Neural progenitor cell (in vitro differentiated cells): Measurements from ENCODE around the gene RPL29. TPM values are rescaled to one million over a fixed set of nuclear protein-coding genes. Genes with fewer than 3 reads are reported as not detected.

Source experiments
- DNase-seq: peaks from one replicate; pipeline ENCODE4 v3.0.0-alpha.2; 2016; ENCODE audit warnings: low spot score
- H2AFZ ChIP-seq: fragments of 200-600 bp; sonication (generic); replicated peaks from 2 replicates; pipeline ENCODE4 v1.6.1; 2016; ENCODE audit warnings: antibody characterized with exemption
- H3F3A ChIP-seq: fragments of 200-600 bp; sonication (generic); 2 replicates; pipeline ENCODE4 v1.6.1; 2016; ENCODE audit warnings: antibody characterized with exemption, low read depth
- H3K27ac ChIP-seq: fragments of 200-600 bp; sonication (generic); 2 replicates; pipeline ENCODE4 v1.5.1; 2016; ENCODE audit warnings: mild to moderate bottlenecking
- H3K27me3 ChIP-seq: fragments of 200-600 bp; sonication (generic); 2 replicates; pipeline ENCODE4 v1.6.1; 2016; ENCODE audit warnings: mild to moderate bottlenecking, moderate library complexity
- H3K36me3 ChIP-seq: fragments of 200-600 bp; sonication (generic); 2 replicates; pipeline ENCODE4 v1.5.1; 2016
- H3K4me1 ChIP-seq: fragments of 200-600 bp; sonication (generic); 2 replicates; pipeline ENCODE4 v1.6.1; 2016; ENCODE audit warnings: mixed run types
- H3K4me2 ChIP-seq: fragments of 200-600 bp; sonication (generic); 2 replicates; pipeline ENCODE4 v1.6.1; 2016
- H3K4me3 ChIP-seq: fragments of 200-600 bp; sonication (generic); 2 replicates; pipeline ENCODE4 v1.5.1; 2016
- H3K79me2 ChIP-seq: fragments of 200-600 bp; sonication (generic); 2 replicates; pipeline ENCODE4 v1.6.1; 2016; ENCODE audit warnings: low read depth
- H3K9ac ChIP-seq: fragments of 200-600 bp; sonication (generic); 2 replicates; pipeline ENCODE4 v1.6.1; 2016
- H3K9me3 ChIP-seq: fragments of 200-600 bp; sonication (generic); 2 replicates; pipeline ENCODE4 v1.5.1; 2016; ENCODE audit warnings: low read depth
- H4K20me1 ChIP-seq: fragments of 200-600 bp; sonication (generic); 2 replicates; pipeline ENCODE4 v1.6.1; 2016; ENCODE audit warnings: low read depth
- H3K27ac Mint-ChIP-seq: 3 replicates; pipeline ENCODE4 v1.8.0; 2021; ENCODE audit warnings: mixed read lengths
- H3K27me3 Mint-ChIP-seq: 2 replicates; pipeline ENCODE4 v1.8.0; 2022; ENCODE audit warnings: low read depth, mild to moderate bottlenecking, inconsistent platforms, moderate library complexity, mixed read lengths; ENCODE audit not compliant: insufficient read depth
- H3K36me3 Mint-ChIP-seq: 3 replicates; pipeline ENCODE4 v1.8.0; 2021; ENCODE audit warnings: mixed read lengths
- H3K4me1 Mint-ChIP-seq: 3 replicates; pipeline ENCODE4 v1.8.0; 2021; ENCODE audit warnings: mixed read lengths
- H3K4me3 Mint-ChIP-seq: 3 replicates; pipeline ENCODE4 v1.8.0; 2021; ENCODE audit warnings: mild to moderate bottlenecking, moderate library complexity, mixed read lengths
- H3K9me3 Mint-ChIP-seq: 3 replicates; pipeline ENCODE4 v1.8.0; 2020; ENCODE audit warnings: mixed read lengths
- EZH2 ChIP-seq: fragments of 200-600 bp; sonication (generic); IDR thresholded peaks from 2 replicates; pipeline ENCODE4 v1.6.1; 2017; ENCODE audit warnings: antibody characterized with exemption, mild to moderate bottlenecking, moderate library complexity
- EZH2phosphoT487 ChIP-seq: fragments of 200-600 bp; sonication (generic); IDR thresholded peaks from 2 replicates; pipeline ENCODE4 v1.6.1; 2017; ENCODE audit warnings: antibody characterized with exemption
- total RNA-seq: library from RNA; depleted of rRNA; stranded (reverse); fragments of >200 nt; gene quantifications from 2 replicates; pipeline ENCODE4 v1.2.3, GENCODE V29; 2015; ENCODE audit warnings: low replicate concordance
- TF ChIP-seq, protein P1 (sequence below): fragments of 200-600 bp; sonication (generic); IDR thresholded peaks from 2 replicates; pipeline ENCODE4 v1.5.1; 2017; ENCODE audit warnings: antibody characterized with exemption, mild to moderate bottlenecking

Gene RPL29
- total RNA-seq, 1 donor from 2014 or later = 1,431 TPM

DNA sequence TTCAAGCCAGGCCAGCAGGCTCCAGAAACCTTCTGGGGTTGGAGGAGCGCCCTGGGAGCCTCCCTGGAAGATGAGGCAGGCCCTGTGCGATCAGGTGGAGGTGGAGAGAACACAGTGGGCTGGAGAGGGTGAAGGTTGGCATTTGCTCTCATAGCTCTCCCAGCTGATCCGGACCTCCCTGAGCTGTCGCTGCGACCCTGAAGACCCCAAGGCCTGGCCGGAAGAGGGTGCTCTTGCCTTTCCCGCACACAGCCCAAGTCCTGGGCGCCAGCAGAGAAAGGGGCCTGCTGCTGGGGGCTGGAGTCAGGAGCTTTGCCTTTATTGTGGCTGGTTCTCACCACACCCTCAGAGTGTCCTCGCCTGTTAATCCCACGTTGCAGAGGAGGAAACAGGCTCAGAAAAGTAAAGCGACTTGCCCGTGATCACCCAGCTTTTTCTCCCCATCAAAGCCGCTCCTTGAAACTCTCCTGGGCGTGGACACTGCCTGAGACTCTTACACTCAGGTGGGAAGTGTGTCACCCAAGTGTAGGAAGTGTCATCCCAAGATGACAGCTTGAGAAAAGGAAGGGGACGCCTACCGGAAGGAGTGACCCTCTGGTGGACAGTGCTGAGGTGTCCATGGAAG lies 8.6 kb upstream of the RPL29 start:
- Histone ChIP-seq H3K4me1 (peaks cover 47% of the 10 kb centered on the region), H3K79me2 (no peaks in the 10 kb centered on the region), H3K27me3 (no peaks in the 10 kb centered on the region), H4K20me1 (no peaks in the 10 kb centered on the region), H3F3A (peaks cover 28% of the 10 kb centered on the region), H2AFZ (no peak overlapping the region), H3K4me3 (peak overlapping the region; percentile 45), H3K4me2 (peak overlapping the region; percentile 72), H3K9me3 (no peaks in the 10 kb centered on the region), H3K9ac (no peak overlapping the region), H3K27ac (no peak overlapping the region), H3K36me3 (no peaks in the 10 kb centered on the region)
- peaks cover 61% of the 10 kb centered on the region for H3K4me1 Mint-ChIP-seq
- no peaks in the 10 kb centered on the region for H3K27me3 Mint-ChIP-seq
- no peaks in the 10 kb centered on the region for H3K9me3 Mint-ChIP-seq
- peak overlapping the region; percentile 99 for H3K27ac Mint-ChIP-seq
- TF ChIP-seq EZH2phosphoT487 (no peak), EZH2 (no peak)
- TF ChIP-seq, protein P1, sequence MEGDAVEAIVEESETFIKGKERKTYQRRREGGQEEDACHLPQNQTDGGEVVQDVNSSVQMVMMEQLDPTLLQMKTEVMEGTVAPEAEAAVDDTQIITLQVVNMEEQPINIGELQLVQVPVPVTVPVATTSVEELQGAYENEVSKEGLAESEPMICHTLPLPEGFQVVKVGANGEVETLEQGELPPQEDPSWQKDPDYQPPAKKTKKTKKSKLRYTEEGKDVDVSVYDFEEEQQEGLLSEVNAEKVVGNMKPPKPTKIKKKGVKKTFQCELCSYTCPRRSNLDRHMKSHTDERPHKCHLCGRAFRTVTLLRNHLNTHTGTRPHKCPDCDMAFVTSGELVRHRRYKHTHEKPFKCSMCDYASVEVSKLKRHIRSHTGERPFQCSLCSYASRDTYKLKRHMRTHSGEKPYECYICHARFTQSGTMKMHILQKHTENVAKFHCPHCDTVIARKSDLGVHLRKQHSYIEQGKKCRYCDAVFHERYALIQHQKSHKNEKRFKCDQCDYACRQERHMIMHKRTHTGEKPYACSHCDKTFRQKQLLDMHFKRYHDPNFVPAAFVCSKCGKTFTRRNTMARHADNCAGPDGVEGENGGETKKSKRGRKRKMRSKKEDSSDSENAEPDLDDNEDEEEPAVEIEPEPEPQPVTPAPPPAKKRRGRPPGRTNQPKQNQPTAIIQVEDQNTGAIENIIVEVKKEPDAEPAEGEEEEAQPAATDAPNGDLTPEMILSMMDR = peak; percentile 76
- peak overlapping the region; percentile 61 for H3K4me3 Mint-ChIP-seq
- peak; percentile 90 for DNase-seq
- no peaks in the 10 kb centered on the region for H3K36me3 Mint-ChIP-seq

DNA sequence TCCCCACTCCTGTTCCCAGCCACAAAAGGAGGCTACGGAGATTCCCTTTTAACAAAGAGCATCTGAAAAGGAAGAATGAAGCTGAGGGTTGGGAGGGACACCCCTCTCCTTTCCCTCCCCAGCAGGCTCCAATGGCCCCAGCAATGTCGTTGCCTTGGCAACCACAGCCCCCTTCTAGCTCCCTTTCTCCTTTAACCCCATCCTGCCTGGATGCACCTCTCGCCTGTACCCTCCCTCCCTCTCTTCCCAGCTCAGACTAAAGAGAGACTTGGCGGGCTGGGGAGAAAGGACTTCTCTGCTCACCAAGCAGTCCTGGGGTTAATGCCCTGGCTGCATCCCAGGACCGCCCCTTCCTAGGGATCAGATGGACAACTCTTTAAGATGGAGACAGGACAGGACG lies 7.1 kb upstream of the RPL29 start:
- Histone ChIP-seq H3K27ac (peak overlapping the region; percentile 30), H3K9ac (no peak overlapping the region), H2AFZ (peak overlapping the region; percentile 17), H3K4me3 (peak overlapping the region; percentile 45), H3K4me2 (peak overlapping the region; percentile 72), H3K27me3 (no peaks in the 10 kb centered on the region), H4K20me1 (no peaks in the 10 kb centered on the region), H3K36me3 (no peaks in the 10 kb centered on the region), H3K4me1 (peaks cover 47% of the 10 kb centered on the region), H3K79me2 (no peaks in the 10 kb centered on the region), H3K9me3 (no peaks in the 10 kb centered on the region), H3F3A (peaks cover 28% of the 10 kb centered on the region)
- peaks cover 2% of the 10 kb centered on the region for H3K27me3 Mint-ChIP-seq
- DNase-seq = peak; percentile 83
- no peak for TF ChIP-seq EZH2phosphoT487
- TF ChIP-seq EZH2 = no peak
- TF ChIP-seq, protein P1 = no peak
- peak overlapping the region; percentile 99 for H3K27ac Mint-ChIP-seq
- no peaks in the 10 kb centered on the region for H3K36me3 Mint-ChIP-seq
- no peaks in the 10 kb centered on the region for H3K9me3 Mint-ChIP-seq
- H3K4me1 Mint-ChIP-seq = peaks cover 66% of the 10 kb centered on the region
- H3K4me3 Mint-ChIP-seq = peak overlapping the region; percentile 79

DNA sequence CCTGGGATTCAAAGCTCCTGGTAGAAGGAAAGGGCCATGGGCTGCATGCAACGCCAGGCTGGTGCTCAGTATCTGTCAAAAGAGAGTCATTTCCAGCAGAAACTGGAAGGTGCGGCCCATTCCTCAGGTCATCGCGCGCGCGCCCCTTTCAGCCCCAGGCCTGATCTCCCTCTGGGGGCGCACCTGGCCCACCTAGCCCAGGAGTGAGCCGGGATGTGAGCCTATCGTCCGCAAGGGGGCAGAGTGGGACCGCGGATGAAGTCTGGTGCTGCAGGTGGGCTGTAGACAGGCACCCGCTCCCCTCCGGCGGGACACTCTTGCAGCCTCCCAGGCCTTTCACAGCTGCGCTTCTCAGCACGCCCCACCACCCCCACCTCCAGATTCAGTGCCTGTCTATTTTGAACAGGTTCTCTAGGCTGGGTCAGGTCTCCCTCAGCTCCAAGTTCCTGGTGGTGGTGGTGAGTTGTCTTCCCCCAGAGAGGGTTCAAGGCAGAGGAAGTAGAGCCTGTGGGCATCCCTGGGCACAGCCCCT lies 5.8 kb upstream of the RPL29 start:
- H3K36me3 ChIP-seq = no peaks in the 10 kb centered on the region
- no peak for TF ChIP-seq EZH2phosphoT487
- TF ChIP-seq, protein P1 = peak; percentile 96
- TF ChIP-seq EZH2 = no peak
- H3K9ac ChIP-seq = no peak overlapping the region
- peaks cover 47% of the 10 kb centered on the region for H3K4me1 ChIP-seq
- peak overlapping the region; percentile 72 for H3K4me2 ChIP-seq
- Mint-ChIP-seq H3K4me1 (peaks cover 61% of the 10 kb centered on the region), H3K9me3 (no peaks in the 10 kb centered on the region), H3K36me3 (no peaks in the 10 kb centered on the region), H3K27ac (peak overlapping the region; percentile 99), H3K27me3 (peaks cover 3% of the 10 kb centered on the region), H3K4me3 (peak overlapping the region; percentile 79)
- H3F3A ChIP-seq = peaks cover 28% of the 10 kb centered on the region
- no peaks in the 10 kb centered on the region for H3K9me3 ChIP-seq
- no peaks in the 10 kb centered on the region for H3K79me2 ChIP-seq
- no peak overlapping the region for H2AFZ ChIP-seq
- H4K20me1 ChIP-seq = no peaks in the 10 kb centered on the region
- no peaks in the 10 kb centered on the region for H3K27me3 ChIP-seq
- H3K4me3 ChIP-seq = no peak overlapping the region
- H3K27ac ChIP-seq = no peak overlapping the region
- DNase-seq = peak; percentile 94
